ENCODE data around the gene RCE1. TPM values are rescaled to one million over a fixed set of nuclear protein-coding genes. Genes with fewer than 3 reads are reported as not detected.

RCE1 gene
- total RNA-seq, 1 experiment from 2014 or later, result 33.1 TPM

GRCh38 chr11:66851698-66852465, 8.6 kb downstream of the RCE1 start:
- peak; percentile 63 for DNase-seq (ENCODE audit: low spot score)
- H3K9me3 ChIP-seq (ENCODE audit: low read depth, low read length, poor library complexity, severe bottlenecking), result no peaks in the 10 kb centered on the region
- CTCF ChIA-PET, result interaction anchor here (0.7 to 1.5 kb wide), 3 partner anchors 9 to 555 kb away, joined by 3 to 7 read pairs (median 4); partner anchors contain the start of gene RCE1
- TF ChIP-seq CTCF (conservative IDR thresholded peaks at IDR 0.05; ENCODE audit: low read depth, low read length) (peak; percentile 52), EZH2 (IDR thresholded peaks at IDR 0.05; ENCODE audit: borderline replicate concordance, low read depth, low read length, poor library complexity, severe bottlenecking) (no peak)
- no TSS peak for BruUV-seq (replicated peaks)
- no peak overlapping the region for H3K27ac ChIP-seq (ENCODE audit: low read depth, low read length, poor library complexity, severe bottlenecking)
- no peak overlapping the region for H3K4me3 ChIP-seq (ENCODE audit: low read depth, low read length, poor library complexity, severe bottlenecking)
- peaks cover 7% of the 10 kb centered on the region for H3K4me1 ChIP-seq (ENCODE audit: insufficient read depth, low read length, poor library complexity, severe bottlenecking)
- peaks cover 10% of the 10 kb centered on the region for H3K36me3 ChIP-seq (ENCODE audit: insufficient read depth, low read length, poor library complexity, severe bottlenecking)
- no peaks in the 10 kb centered on the region for H3K27me3 ChIP-seq (replicated peaks; ENCODE audit: insufficient read depth, low read depth, low read length, poor library complexity)
- POLR2A ChIA-PET (ENCODE audit: low non-redundant PET), result interaction anchor here (0.5 kb wide), 1 partner anchor 177 kb away, joined by 5 read pairs; no protein-coding TSS in a partner anchor
- intact Hi-C loops (cut with micrococcal nuclease; ENCODE audit: unreplicated experiment), result no loop called here

GRCh38 chr11:66852466-66853241, 9.4 kb downstream of the RCE1 start:
- H3K27ac ChIP-seq (ENCODE audit: low read depth, low read length, poor library complexity, severe bottlenecking), result no peak overlapping the region
- no peak overlapping the region for H3K4me3 ChIP-seq (ENCODE audit: low read depth, low read length, poor library complexity, severe bottlenecking)
- intact Hi-C loops (cut with micrococcal nuclease; ENCODE audit: unreplicated experiment), result no loop called here
- no peaks in the 10 kb centered on the region for H3K27me3 ChIP-seq (replicated peaks; ENCODE audit: insufficient read depth, low read depth, low read length, poor library complexity)
- no peak for TF ChIP-seq CTCF (conservative IDR thresholded peaks at IDR 0.05; ENCODE audit: low read depth, low read length)
- TF ChIP-seq EZH2 (IDR thresholded peaks at IDR 0.05; ENCODE audit: borderline replicate concordance, low read depth, low read length, poor library complexity, severe bottlenecking), result no peak
- peaks cover 11% of the 10 kb centered on the region for H3K4me1 ChIP-seq (ENCODE audit: insufficient read depth, low read length, poor library complexity, severe bottlenecking)
- no peaks in the 10 kb centered on the region for H3K9me3 ChIP-seq (ENCODE audit: low read depth, low read length, poor library complexity, severe bottlenecking)
- ChIA-PET CTCF (interaction anchor here (1.1 to 1.5 kb wide), 2 partner anchors 10 to 123 kb away, joined by 4 to 7 read pairs; partner anchors contain the start of gene RCE1), POLR2A (ENCODE audit: low non-redundant PET) (interaction anchor here (0.5 kb wide), 1 partner anchor 178 kb away, joined by 5 read pairs; no protein-coding TSS in a partner anchor)
- BruUV-seq (replicated peaks), result no TSS peak
- H3K36me3 ChIP-seq (ENCODE audit: insufficient read depth, low read length, poor library complexity, severe bottlenecking), result peaks cover 10% of the 10 kb centered on the region
- DNase-seq (ENCODE audit: low spot score), result no peak

GRCh38 chr11:66853242-66854229, 10.3 kb downstream of the RCE1 start:
- POLR2A ChIA-PET (ENCODE audit: low non-redundant PET), result no interaction called here
- H3K4me1 ChIP-seq (ENCODE audit: insufficient read depth, low read length, poor library complexity, severe bottlenecking), result peaks cover 16% of the 10 kb centered on the region
- H3K27ac ChIP-seq (ENCODE audit: low read depth, low read length, poor library complexity, severe bottlenecking), result no peak overlapping the region
- H3K4me3 ChIP-seq (ENCODE audit: low read depth, low read length, poor library complexity, severe bottlenecking), result no peak overlapping the region
- H3K36me3 ChIP-seq (ENCODE audit: insufficient read depth, low read length, poor library complexity, severe bottlenecking), result peaks cover 14% of the 10 kb centered on the region
- H3K27me3 ChIP-seq (replicated peaks; ENCODE audit: insufficient read depth, low read depth, low read length, poor library complexity), result no peaks in the 10 kb centered on the region
- no peak for DNase-seq (ENCODE audit: low spot score)
- intact Hi-C loops (cut with micrococcal nuclease; ENCODE audit: unreplicated experiment), result no loop called here
- BruUV-seq (replicated peaks), result no TSS peak
- TF ChIP-seq EZH2 (IDR thresholded peaks at IDR 0.05; ENCODE audit: borderline replicate concordance, low read depth, low read length, poor library complexity, severe bottlenecking), result no peak
- no peak for TF ChIP-seq CTCF (conservative IDR thresholded peaks at IDR 0.05; ENCODE audit: low read depth, low read length)
- CTCF ChIA-PET, result no interaction called here
- H3K9me3 ChIP-seq (ENCODE audit: low read depth, low read length, poor library complexity, severe bottlenecking), result no peaks in the 10 kb centered on the region

All from A673 (cell line).